IMR-90 (cell line): ENCODE measurements around the gene TNKS1BP1. TPM values are rescaled to one million over a fixed set of nuclear protein-coding genes. Genes with fewer than 3 reads are reported as not detected.

Source experiments
- ATAC-seq: fragments of 200-7000 bp; cut with Tn5 transposase; 2 replicates; pipeline ENCODE4 v1.9.1; 2020; ENCODE audit warnings: low read depth, mild to moderate bottlenecking, moderate library complexity
- BruUV-seq: library from RNA; stranded (reverse); fragments of 400-500 nt; replicated peaks from 2 replicates; lab custom pipeline; 2021; lab: Mats Ljungman, UMichigan
- CTCF ChIA-PET: fragments of 300-600 bp; formaldehyde crosslinking; extraction: SDS; loops from one replicate; lab custom pipeline; 2021; ENCODE audit warnings: antibody characterized with exemption; lab: Yijun Ruan, JAX
- POLR2A ChIA-PET: fragments of 300-600 bp; sonication (Branson Sonifier 250); formaldehyde crosslinking; loops from one replicate; lab custom pipeline; 2022; ENCODE audit warnings: antibody characterized with exemption; ENCODE audit not compliant: unreplicated experiment; lab: Charles Lee
- DNase-seq: peaks from one replicate; pipeline ENCODE4 v3.0.0; 2013
- H2AFZ ChIP-seq: replicated peaks from 2 replicates; pipeline ENCODE3; 2013; ENCODE audit warnings: low read length, mild to moderate bottlenecking; ENCODE audit not compliant: poor library complexity
- H2AK5ac ChIP-seq: 2 replicates; pipeline ENCODE4 v1.6.1; 2013; ENCODE audit warnings: low read depth, low read length, inconsistent platforms
- H2AK9ac ChIP-seq: replicated peaks from 2 replicates; pipeline ENCODE3; 2013; ENCODE audit warnings: mild to moderate bottlenecking, low read depth, low read length, moderate library complexity; ENCODE audit not compliant: poor library complexity
- H2BK120ac ChIP-seq: 2 replicates; pipeline ENCODE4 v1.6.1; 2013; ENCODE audit warnings: low read depth, low read length, inconsistent platforms
- H2BK15ac ChIP-seq: 3 replicates; pipeline ENCODE4 v1.6.1; 2013; ENCODE audit warnings: low read depth, low read length, inconsistent platforms
- H2BK20ac ChIP-seq: 2 replicates; pipeline ENCODE4 v1.6.1; 2013; ENCODE audit warnings: low read depth, mild to moderate bottlenecking, inconsistent platforms, low read length, moderate library complexity
- H2BK5ac ChIP-seq: 2 replicates; pipeline ENCODE4 v1.6.1; 2013; ENCODE audit warnings: mild to moderate bottlenecking, low read depth, low read length, inconsistent platforms; ENCODE audit not compliant: poor library complexity, severe bottlenecking
- H3K14ac ChIP-seq: replicated peaks from 2 replicates; pipeline ENCODE4 v1.6.1; 2013; ENCODE audit warnings: low read depth, low read length, inconsistent platforms
- H3K18ac ChIP-seq: 2 replicates; pipeline ENCODE4 v1.6.1; 2013; ENCODE audit warnings: low read depth, low read length, control low read depth
- H3K23ac ChIP-seq: 2 replicates; pipeline ENCODE4 v1.6.1; 2013; ENCODE audit warnings: low read depth, low read length, inconsistent platforms
- H3K27ac ChIP-seq: 2 replicates; pipeline ENCODE4 v1.5.1; 2013; ENCODE audit warnings: mild to moderate bottlenecking, control low read depth, low read length; ENCODE audit not compliant: insufficient read depth
- H3K27me3 ChIP-seq: 2 replicates; pipeline ENCODE4 v1.6.1; 2013; ENCODE audit warnings: low read length; ENCODE audit not compliant: control insufficient read depth, insufficient read depth
- H3K36me3 ChIP-seq: 2 replicates; pipeline ENCODE4 v1.6.1; 2013; ENCODE audit warnings: low read length, mixed read lengths; ENCODE audit not compliant: control insufficient read depth, insufficient read depth
- H3K4ac ChIP-seq: 2 replicates; pipeline ENCODE4 v1.6.1; 2013; ENCODE audit warnings: low read depth, low read length, inconsistent platforms
- H3K4me1 ChIP-seq: 2 replicates; pipeline ENCODE4 v1.6.1; 2013; ENCODE audit warnings: low read length, mixed read lengths; ENCODE audit not compliant: control insufficient read depth, insufficient read depth
- H3K4me2 ChIP-seq: 2 replicates; pipeline ENCODE4 v1.6.1; 2013; ENCODE audit warnings: low read depth, mild to moderate bottlenecking, control low read depth, low read length, moderate library complexity
- H3K4me3 ChIP-seq: 2 replicates; pipeline ENCODE4 v1.5.1; 2013; ENCODE audit warnings: low read depth, mild to moderate bottlenecking, control low read depth, low read length, moderate library complexity; ENCODE audit not compliant: insufficient read depth
- H3K56ac ChIP-seq: 2 replicates; pipeline ENCODE4 v1.6.1; 2013; ENCODE audit warnings: low read length, inconsistent platforms; ENCODE audit not compliant: insufficient read depth; ENCODE audit errors: extremely low read depth
- H3K79me1 ChIP-seq, 2 experiments: 2 replicates each; pipeline ENCODE4 v1.6.1; 2013; ENCODE audit warnings: low read length in 2 of 2, inconsistent platforms in 1 of 2, low read depth in 1 of 2
- H3K9ac ChIP-seq: 2 replicates; pipeline ENCODE4 v1.6.1; 2013; ENCODE audit warnings: low read depth, low read length, control low read depth
- H3K9me1 ChIP-seq: 2 replicates; pipeline ENCODE4 v1.6.1; 2013; ENCODE audit warnings: low read length, inconsistent platforms; ENCODE audit not compliant: insufficient read depth
- H3K9me3 ChIP-seq: 2 replicates; pipeline ENCODE4 v1.6.1; 2013; ENCODE audit warnings: low read length; ENCODE audit not compliant: control insufficient read depth, insufficient read depth
- H4K20me1 ChIP-seq: 2 replicates; pipeline ENCODE4 v1.6.1; 2013; ENCODE audit warnings: low read length, inconsistent platforms; ENCODE audit not compliant: insufficient read depth
- H4K5ac ChIP-seq: 2 replicates; pipeline ENCODE4 v1.6.1; 2013; ENCODE audit warnings: mild to moderate bottlenecking, low read depth, low read length, control low read depth
- H4K8ac ChIP-seq, 2 experiments: 2 replicates each; pipeline ENCODE4 v1.6.1; 2013; ENCODE audit warnings: low read depth in 2 of 2, low read length in 2 of 2, control low read depth in 1 of 2, inconsistent platforms in 1 of 2
- H4K91ac ChIP-seq: 2 replicates; pipeline ENCODE4 v1.6.1; 2013; ENCODE audit warnings: low read depth, low read length, inconsistent platforms; ENCODE audit not compliant: insufficient read depth
- BHLHE40 ChIP-seq: fragments of 150-350 bp; IDR thresholded peaks from 2 replicates; pipeline ENCODE4 v1.6.1; 2016; ENCODE audit warnings: mild to moderate bottlenecking, low read depth, low read length
- CEBPB ChIP-seq: IDR thresholded peaks from 2 replicates; pipeline ENCODE4 v1.6.1; 2012; ENCODE audit warnings: low read depth, low read length, improper control_type of control experiment
- CHD1 ChIP-seq: IDR thresholded peaks from 2 replicates; pipeline ENCODE4 v1.6.1; 2012; ENCODE audit warnings: low read depth, low read length, improper control_type of control experiment
- CTCF ChIP-seq: conservative IDR thresholded peaks from 2 replicates; pipeline ENCODE4 v1.5.1; 2012; ENCODE audit warnings: mild to moderate bottlenecking, low read depth, low read length, improper control_type of control experiment
- FOS ChIP-seq: fragments of 150-350 bp; IDR thresholded peaks from 2 replicates; pipeline ENCODE4 v1.6.1; 2016; ENCODE audit warnings: low read depth, low read length
- MAFK ChIP-seq: IDR thresholded peaks from 2 replicates; pipeline ENCODE4 v1.6.1; 2012; ENCODE audit warnings: low read depth, low read length, improper control_type of control experiment
- MAZ ChIP-seq: IDR thresholded peaks from 2 replicates; pipeline ENCODE4 v1.6.1; 2012; ENCODE audit warnings: low read depth, mild to moderate bottlenecking, low read length, improper control_type of control experiment, moderate library complexity, borderline replicate concordance
- MXI1 ChIP-seq: IDR thresholded peaks from 2 replicates; pipeline ENCODE4 v1.6.1; 2012; ENCODE audit warnings: low read depth, mild to moderate bottlenecking, low read length, moderate library complexity, borderline replicate concordance
- NFE2L2 ChIP-seq: fragments of 150-350 bp; IDR thresholded peaks from 2 replicates; pipeline ENCODE4 v1.6.1; 2016; ENCODE audit warnings: low read depth, mild to moderate bottlenecking, low read length
- POLR2A ChIP-seq: IDR thresholded peaks from 2 replicates; pipeline ENCODE4 v1.6.1; 2012; ENCODE audit warnings: mild to moderate bottlenecking, low read depth, low read length
- RAD21 ChIP-seq: IDR thresholded peaks from 2 replicates; pipeline ENCODE4 v1.6.1; 2012; ENCODE audit warnings: low read length, improper control_type of control experiment
- RCOR1 ChIP-seq: IDR thresholded peaks from 2 replicates; pipeline ENCODE4 v1.6.1; 2012; ENCODE audit warnings: mild to moderate bottlenecking, low read length, improper control_type of control experiment; ENCODE audit not compliant: insufficient replicate concordance
- RFX5 ChIP-seq: IDR thresholded peaks from 2 replicates; pipeline ENCODE4 v1.8.0; 2012; ENCODE audit warnings: low read depth, mild to moderate bottlenecking, low read length, moderate library complexity
- USF2 ChIP-seq: fragments of 150-350 bp; IDR thresholded peaks from 2 replicates; pipeline ENCODE4 v1.6.1; 2017; ENCODE audit warnings: mild to moderate bottlenecking, antibody characterized with exemption, low read length, low read depth
- WGBS, 2 experiments: methylation state at CpG; one replicate each; pipeline versions ENCODE4 v1.1.5 to v1.1.7; 2013; ENCODE audit warnings: missing lambda C conversion rate in 2 of 2; ENCODE audit not compliant: insufficient read length in 1 of 2; ENCODE audit errors: extremely low coverage in 2 of 2; 5-methylcytosine and 5-hydroxymethylcytosine counted together
- dilution Hi-C: fragments of 300-500 bp; cut with HindIII; formaldehyde crosslinking; loops from one replicate; pipeline ENCODE4 v1.14.3; 2018; ENCODE audit warnings: low sequenced_read_pairs; ENCODE audit not compliant: unreplicated experiment
- in situ Hi-C: fragments of 300-500 bp; cut with MboI; formaldehyde crosslinking; loops from 3 replicates; pipeline ENCODE4 v1.14.3; 2019; ENCODE audit warnings: low sequenced_read_pairs, inconsistent platforms, mixed read lengths
- intact Hi-C: fragments of 100-400 bp; cut with micrococcal nuclease; formaldehyde crosslinking; loops from 2 replicates; pipeline ENCODE4 v1.10.0; 2022
- polyA plus RNA-seq, 3 experiments: library from polyadenylated mRNA; depleted of rRNA; stranded (reverse); fragments of >200 nt; gene quantifications; 2 replicates each; pipeline ENCODE4 v1.2.3, GENCODE V29; 2012; ENCODE audit warnings: low replicate concordance in 1 of 3
- total RNA-seq: library from RNA; depleted of rRNA; stranded (reverse); fragments of >200 nt; gene quantifications from 2 replicates; pipeline ENCODE4 v1.2.3, GENCODE V29; 2012

TNKS1BP1 gene
- total and polyA plus RNA-seq, 2 of the 4 experiments (the other 2 are of a cell fraction): 31.7 to 71.4 TPM

GRCh38 chr11:57324886-57325734 lies at the start of gene TNKS1BP1 (continued):
- TF ChIP-seq MXI1: 0 out of 2 replicates have a peak, but pooled peaks have one; percentile 18
- TF ChIP-seq MAFK: no peak
- no peak; the same call in 1 of the 2 replicates for TF ChIP-seq FOS
- peak; percentile 95 for TF ChIP-seq CEBPB
- TF ChIP-seq RFX5: no peak
- no peak for TF ChIP-seq NFE2L2

- peaks cover 5% of the 10 kb centered on the region for H3K27me3 ChIP-seq
- intact Hi-C loops: no loop called here
- no peak overlapping the region for H2AK9ac ChIP-seq
- no peak for TF ChIP-seq CTCF
- no peak for TF ChIP-seq CEBPB
- TF ChIP-seq NFE2L2: no peak
- no peak for TF ChIP-seq FOS
- no peak for TF ChIP-seq MXI1
- TF ChIP-seq MAFK: no peak
- TF ChIP-seq RAD21: no peak
- no peak for TF ChIP-seq RCOR1
- no peak for TF ChIP-seq MAZ
- TF ChIP-seq USF2: no peak
- no peak for TF ChIP-seq CHD1
- no peak for TF ChIP-seq BHLHE40
- no peak for TF ChIP-seq POLR2A
Measured at GRCh38 chr11:57373146-57373545, 48.4 kb upstream of the TNKS1BP1 start.

More at GRCh38 chr11:57373146-57373545, 48.4 kb upstream of the TNKS1BP1 start:
- H4K20me1 ChIP-seq: no peaks in the 10 kb centered on the region
- H3K36me3 ChIP-seq: no peaks in the 10 kb centered on the region
- no peak overlapping the region for H2AFZ ChIP-seq
- H3K23ac ChIP-seq: no peak overlapping the region
- H3K4me2 ChIP-seq: no peak overlapping the region
- no peak overlapping the region for H3K4ac ChIP-seq
- H4K8ac ChIP-seq: no peak overlapping the region
- WGBS, 2 experiments: no CpG with 5 or more reads among the region's 3 CpGs
- H3K14ac ChIP-seq: no peak overlapping the region
- no peak overlapping the region for H3K18ac ChIP-seq
- H2AK5ac ChIP-seq: no peak overlapping the region
- H3K9ac ChIP-seq: no peak overlapping the region
- H3K27ac ChIP-seq: no peak overlapping the region
- no peak overlapping the region for H4K91ac ChIP-seq
- DNase-seq (no peak), ATAC-seq (no peak)
- H3K4me1 ChIP-seq: no peaks in the 10 kb centered on the region
- H3K56ac ChIP-seq: no peak overlapping the region
- BruUV-seq: no TSS peak
- H2BK15ac ChIP-seq: no peak overlapping the region
- dilution Hi-C loops (no loop called here), in situ Hi-C loops (loop anchor here (25.0 kb wide), 1 partner anchor 536 kb away; no protein-coding TSS in a partner anchor)
- H2BK5ac ChIP-seq: no peak overlapping the region
- no peak overlapping the region for H3K4me3 ChIP-seq
- H3K79me1 ChIP-seq: no peaks in the 10 kb centered on the region
- ChIA-PET POLR2A (no interaction called here), CTCF (no interaction called here)
- H4K5ac ChIP-seq: no peak overlapping the region
- no peaks in the 10 kb centered on the region for H3K9me1 ChIP-seq
- no peak overlapping the region for H2BK20ac ChIP-seq
- no peaks in the 10 kb centered on the region for H3K9me3 ChIP-seq
- H2BK120ac ChIP-seq: no peak overlapping the region
